Frontal cortex (tissue), 4 donors: ENCODE data around the gene NECAP2. TPM values are rescaled to one million over a fixed set of nuclear protein-coding genes. Genes with fewer than 3 reads are reported as not detected.
"Not testable (repeated sequence)": the region's sequence is repeated elsewhere in the genome, so short reads cannot be mapped to it uniquely, and the experiment has no call there.

Experiments used
- DNase-seq, 2 donors: peaks; one replicate each; pipeline ENCODE4 v3.0.0; 2012; ENCODE audit warnings: low spot score in 2 of 2
- FAIRE-seq: peaks from 2 replicates; lab custom pipeline; 2012; peaks lifted over from hg19 to GRCh38; lab: Jason Lieb, UNC
- total RNA-seq: library from RNA; depleted of rRNA; stranded (reverse); fragments of >200 nt; gene quantifications from one replicate; pipeline ENCODE4 v1.2.3, GENCODE V29; 2014
- donor health status: control.
- donor health status: control.
- donor health status: control.

Gene NECAP2
- total RNA-seq, 1 donor from 2014 or later = 20.8 TPM

DNA sequence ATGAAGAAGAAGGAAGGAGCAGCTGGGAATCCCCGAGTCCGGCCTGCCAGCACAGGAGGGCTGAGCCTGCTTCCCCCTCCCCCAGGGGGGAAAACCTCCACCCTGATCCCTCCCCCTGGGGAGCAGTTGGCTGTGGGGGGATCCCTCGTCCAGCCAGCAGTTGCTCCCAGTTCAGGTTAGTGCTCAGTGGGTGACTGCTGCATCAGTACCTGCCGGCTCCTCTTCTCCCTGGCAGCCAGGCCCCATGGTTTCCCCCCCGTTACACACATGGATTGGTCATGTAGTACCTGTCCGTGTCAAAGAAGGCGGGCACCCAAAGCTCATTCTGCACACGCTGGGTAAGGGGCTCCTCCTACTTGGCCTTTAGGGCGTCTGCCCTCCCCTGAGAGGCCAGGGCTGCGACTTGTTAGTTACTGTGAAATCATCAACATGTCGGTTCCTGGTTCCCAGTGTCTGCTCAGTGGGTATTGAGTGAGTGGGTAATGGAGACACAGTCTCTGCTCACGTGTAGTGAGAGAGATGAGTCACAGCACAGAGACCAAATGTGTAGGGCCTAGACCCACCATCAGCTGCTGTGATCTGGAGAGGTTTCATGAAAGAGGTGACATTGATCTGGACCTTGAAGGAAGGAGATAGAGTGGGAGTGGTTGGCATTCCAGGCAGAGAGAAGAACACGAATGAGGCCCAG is 11.5 kb downstream of the NECAP2 start:
- DNase-seq (no peak), FAIRE-seq (no peak)

- FAIRE-seq, DNase-seq: not testable (repeated sequence)
These were observed 14.4 kb downstream of the NECAP2 start for GRCh38 chr1:16454909-16455308.

DNA sequence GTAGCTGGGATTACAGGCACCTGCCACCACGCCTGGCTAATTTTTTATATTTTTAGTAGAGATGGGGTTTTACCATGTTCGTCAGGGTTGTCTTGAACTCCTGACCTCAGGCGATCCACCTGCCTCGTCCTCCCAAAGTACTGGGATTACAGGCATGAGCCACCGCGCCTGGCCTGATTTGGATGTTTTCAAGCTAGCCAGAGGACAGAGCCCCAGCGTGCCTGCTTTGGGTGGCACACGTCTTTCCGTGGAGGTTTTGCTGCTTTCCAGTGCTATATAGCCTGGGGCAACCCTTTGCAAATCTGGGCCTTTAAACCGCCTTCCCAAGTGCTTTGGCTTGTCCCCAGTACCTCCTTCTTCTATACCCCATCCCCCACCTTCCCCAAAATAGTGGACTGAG is 15.6 kb downstream of the NECAP2 start:
- FAIRE-seq, DNase-seq: not testable (repeated sequence)

DNA sequence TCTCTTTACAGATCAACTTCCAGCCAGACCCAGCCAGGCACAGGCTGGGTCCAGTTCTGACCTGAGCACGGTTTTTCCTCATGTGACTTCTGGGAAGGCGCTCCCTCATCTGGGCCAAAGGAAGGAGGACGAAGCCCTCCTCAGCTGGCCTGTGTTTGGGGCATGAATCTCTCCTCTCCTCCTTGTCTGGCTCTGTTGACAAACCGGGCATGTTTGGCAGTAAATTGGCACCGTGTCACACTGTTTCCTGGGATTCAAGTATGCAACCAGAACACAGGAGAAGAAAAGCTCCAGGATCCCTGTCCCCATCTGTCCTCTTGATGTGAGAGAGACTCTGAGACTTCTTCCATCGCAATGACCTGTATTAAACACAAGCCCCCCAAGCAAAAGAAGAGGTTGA is 18.3 kb downstream of the NECAP2 start:
- no peak for FAIRE-seq

GRCh38 chr1:16459352-16459925 is 18.9 kb downstream of the NECAP2 start:
- FAIRE-seq = no peak
- DNase-seq = no peak

More for the DNA sequence above, 18.3 kb downstream of the NECAP2 start:
- DNase-seq = no peak

DNA sequence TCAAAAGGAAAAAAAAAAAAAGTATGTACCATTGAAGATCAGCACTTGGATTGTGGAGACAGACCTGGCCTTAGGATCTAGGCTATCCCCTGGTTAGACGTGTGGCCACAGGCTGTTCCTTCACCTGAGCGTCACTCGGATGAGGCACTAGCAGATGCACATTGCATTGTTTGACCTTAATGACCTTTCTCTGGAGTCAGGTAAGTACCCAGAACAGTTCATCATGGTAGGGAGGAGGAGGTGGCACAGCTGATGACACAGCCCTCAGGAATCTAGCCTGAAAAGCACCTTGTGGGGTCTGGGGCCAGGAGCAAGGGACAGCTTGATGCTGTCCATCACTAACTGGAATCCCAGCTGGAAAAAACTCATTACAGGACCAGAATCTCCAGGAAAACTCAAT is 21.2 kb downstream of the NECAP2 start:
- FAIRE-seq = no peak
- DNase-seq = no peak

- FAIRE-seq = no peak
- DNase-seq = no peak
These were observed 22.3 kb downstream of the NECAP2 start for GRCh38 chr1:16462773-16463330.

DNA sequence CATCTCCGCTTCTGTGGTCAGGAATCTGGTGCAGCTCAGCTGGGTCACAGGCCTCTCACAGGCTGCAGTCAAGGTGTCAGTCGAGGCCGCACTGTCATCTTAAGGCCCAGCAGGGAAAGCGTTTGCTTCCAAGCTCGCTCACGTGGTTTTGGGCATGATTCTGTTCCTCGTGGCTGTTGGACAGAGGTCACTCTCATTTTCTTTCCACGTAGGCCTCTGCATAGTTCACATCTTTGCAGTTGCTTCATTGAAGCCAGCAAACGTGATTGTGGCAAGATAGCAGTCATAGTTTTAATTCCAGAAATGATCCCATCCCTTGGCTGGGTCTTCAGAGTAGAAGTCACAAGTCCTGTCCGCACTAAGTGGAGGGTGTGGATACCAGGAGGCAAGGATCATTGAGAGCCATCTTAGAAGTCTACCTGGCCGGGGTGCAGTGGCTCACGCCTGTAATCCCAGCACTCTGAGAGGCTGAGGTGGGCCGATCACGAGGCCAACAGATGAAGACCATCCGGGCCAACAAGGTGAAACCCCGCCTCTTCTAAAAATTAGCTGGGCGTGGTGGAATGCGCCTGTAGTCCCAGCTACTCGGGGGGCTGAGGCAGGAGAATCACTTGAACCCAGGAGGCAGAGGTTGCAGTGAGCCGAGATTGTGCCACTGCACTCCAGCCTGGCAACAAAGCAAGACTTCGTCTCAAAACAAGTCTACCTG is 24.5 kb downstream of the NECAP2 start:
- FAIRE-seq = no peak
- no peak for DNase-seq

- no peak for FAIRE-seq
- DNase-seq = no peak
These were observed 28.0 kb downstream of the NECAP2 start for GRCh38 chr1:16468558-16468957.

DNA sequence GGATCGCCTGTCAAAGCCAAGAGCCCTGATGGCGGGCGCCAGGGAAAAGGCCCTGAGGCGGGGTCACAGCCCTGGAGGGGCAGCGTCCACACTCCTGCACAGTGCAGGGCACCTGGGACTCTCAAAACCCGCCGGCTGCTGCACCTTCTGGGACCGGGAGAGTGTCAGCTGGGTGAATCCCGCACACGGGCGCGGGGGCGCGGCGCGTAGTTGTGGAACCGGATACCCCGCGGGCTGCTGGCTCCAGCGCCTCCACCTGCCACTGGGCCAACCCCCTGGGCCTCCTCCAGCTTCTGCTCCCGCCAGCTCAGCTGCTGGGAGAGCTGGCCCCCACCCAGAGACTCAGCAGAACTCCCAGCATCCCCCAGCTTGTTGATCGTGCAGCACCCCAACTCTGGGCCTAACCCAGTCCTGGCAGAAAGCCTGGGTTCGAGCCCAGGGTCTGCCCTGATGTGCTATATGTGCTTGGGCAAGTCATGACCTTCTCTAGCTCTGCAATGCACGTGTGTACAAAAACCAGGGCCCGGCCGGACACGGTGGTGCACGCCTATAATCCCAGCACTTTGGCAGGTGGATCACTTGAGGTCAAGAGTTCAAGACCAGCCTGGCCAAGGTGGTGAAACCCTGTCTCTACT is 33.8 kb downstream of the NECAP2 start:
- DNase-seq = no peak
- no peak for FAIRE-seq

DNA sequence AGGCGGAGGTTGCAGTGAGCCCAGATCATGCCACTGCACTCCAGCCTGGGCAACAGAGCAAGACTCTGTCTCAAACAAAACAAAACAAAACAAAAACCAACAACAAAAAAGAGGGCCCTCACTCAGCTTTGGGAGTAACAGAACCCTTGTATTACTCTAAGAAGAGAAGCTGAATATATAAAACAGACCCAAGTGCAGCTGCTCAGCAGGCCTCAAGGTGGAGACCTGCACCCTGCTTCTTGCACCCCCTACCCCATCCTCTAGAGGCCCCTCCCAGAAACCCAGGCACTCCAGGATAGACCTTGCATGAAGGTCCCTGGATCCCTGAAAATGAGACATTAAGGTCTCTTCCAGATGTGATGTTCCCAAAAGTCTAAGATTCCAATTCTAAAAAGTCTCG is 34.4 kb downstream of the NECAP2 start:
- not testable (repeated sequence) for FAIRE-seq, DNase-seq

- FAIRE-seq, DNase-seq: not testable (repeated sequence)
These were observed 35.5 kb downstream of the NECAP2 start for GRCh38 chr1:16475771-16476770.

DNA sequence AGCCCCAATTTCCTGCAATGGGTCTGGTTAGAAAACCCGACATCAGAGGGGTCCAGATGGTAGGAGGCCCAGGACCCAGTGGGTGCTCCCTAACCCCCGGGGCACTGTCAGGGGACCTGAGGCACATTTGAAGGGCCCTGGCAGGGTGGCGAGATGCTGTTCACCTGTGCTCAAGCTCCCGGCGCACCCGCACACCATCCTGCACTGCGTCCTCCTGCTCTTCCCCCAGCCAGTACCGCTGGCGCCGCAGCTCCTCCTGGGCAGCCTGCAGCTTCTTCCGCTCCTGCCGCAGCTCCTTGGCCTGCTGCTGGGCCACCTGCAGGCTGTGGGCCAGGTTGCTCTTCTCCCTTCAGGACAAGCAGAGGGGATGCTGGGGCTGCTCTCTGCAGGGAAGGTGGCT is 37.6 kb downstream of the NECAP2 start:
- FAIRE-seq (no peak), DNase-seq (no peak)

GRCh38 chr1:16483146-16483545 is 42.6 kb downstream of the NECAP2 start:
- DNase-seq, FAIRE-seq: not testable (repeated sequence)

- not testable (repeated sequence) for FAIRE-seq, DNase-seq
These were observed 43.3 kb downstream of the NECAP2 start for GRCh38 chr1:16483639-16484500.

GRCh38 chr1:16484501-16484835 is 43.9 kb downstream of the NECAP2 start:
- FAIRE-seq = no peak
- no peak for DNase-seq

- FAIRE-seq = no peak
- no peak for DNase-seq
These were observed 44.4 kb downstream of the NECAP2 start for GRCh38 chr1:16484931-16485330.

GRCh38 chr1:16486316-16486715 is 45.8 kb downstream of the NECAP2 start:
- not testable (repeated sequence) for DNase-seq, FAIRE-seq
